ENCODE measurements around the gene AP1G2. TPM values are rescaled to one million over a fixed set of nuclear protein-coding genes. Genes with fewer than 3 reads are reported as not detected.
A peak's percentile ranks its signal among the peaks of the same experiment; 100 is the strongest.

AP1G2 gene, protein sequence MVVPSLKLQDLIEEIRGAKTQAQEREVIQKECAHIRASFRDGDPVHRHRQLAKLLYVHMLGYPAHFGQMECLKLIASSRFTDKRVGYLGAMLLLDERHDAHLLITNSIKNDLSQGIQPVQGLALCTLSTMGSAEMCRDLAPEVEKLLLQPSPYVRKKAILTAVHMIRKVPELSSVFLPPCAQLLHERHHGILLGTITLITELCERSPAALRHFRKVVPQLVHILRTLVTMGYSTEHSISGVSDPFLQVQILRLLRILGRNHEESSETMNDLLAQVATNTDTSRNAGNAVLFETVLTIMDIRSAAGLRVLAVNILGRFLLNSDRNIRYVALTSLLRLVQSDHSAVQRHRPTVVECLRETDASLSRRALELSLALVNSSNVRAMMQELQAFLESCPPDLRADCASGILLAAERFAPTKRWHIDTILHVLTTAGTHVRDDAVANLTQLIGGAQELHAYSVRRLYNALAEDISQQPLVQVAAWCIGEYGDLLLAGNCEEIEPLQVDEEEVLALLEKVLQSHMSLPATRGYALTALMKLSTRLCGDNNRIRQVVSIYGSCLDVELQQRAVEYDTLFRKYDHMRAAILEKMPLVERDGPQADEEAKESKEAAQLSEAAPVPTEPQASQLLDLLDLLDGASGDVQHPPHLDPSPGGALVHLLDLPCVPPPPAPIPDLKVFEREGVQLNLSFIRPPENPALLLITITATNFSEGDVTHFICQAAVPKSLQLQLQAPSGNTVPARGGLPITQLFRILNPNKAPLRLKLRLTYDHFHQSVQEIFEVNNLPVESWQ
- total RNA-seq: 56.2 TPM

DNA sequence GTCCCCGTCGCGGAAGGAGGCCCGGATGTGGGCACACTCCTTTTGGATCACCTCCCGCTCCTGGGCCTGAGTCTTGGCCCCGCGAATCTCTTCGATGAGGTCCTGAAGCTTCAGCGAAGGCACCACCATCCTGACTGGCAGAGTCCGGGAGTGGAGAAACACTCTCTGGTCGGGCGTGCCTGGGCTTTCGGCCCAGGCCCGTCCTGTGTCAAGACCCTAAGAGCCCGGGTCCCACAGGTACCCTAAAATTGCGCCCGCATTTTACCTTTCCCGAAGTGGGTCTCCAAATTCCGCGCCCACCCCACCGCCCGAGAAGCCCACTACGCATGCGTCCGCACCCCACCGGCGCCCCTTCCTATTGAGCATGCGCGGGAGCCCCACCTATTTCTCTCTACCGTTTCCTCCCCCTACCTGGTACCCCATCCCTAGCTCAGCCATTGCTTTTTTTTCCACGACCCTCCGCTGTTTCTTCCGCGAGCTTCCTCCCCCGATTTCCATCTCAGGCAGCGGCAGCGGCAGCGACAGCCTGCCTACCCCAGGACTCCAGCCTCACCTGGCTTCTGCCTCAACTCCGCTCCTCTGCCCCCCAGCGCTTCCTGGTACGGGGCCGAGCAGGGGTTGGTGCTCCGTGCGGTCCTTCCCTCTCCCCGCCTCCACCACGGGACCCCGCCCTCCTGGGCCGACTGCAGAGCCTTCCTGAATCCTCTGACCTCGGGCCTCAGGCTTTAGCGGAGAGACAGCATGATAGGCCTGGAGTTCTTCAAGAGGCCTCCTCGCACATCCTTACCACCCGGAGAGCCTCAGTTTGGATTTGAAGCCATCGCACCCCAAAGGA is at the start of gene AP1G2:
TSS of gene AP1G2 (minus strand) at position 606 of the 835 bp plus-strand sequence. CDS start at position 129, 477 bp downstream.
- intact Hi-C loops (cut with DNase I): loop anchor here (10.0 kb wide), 1 partner anchor 797 kb away; the partner anchor contains the start of gene NFATC4
- H3K27me3 ChIP-seq: no peaks in the 10 kb centered on the region
- peaks cover 0 to 8% of the 10 kb centered on the region in 2 donors for H3K4me1 ChIP-seq
- H3K36me3 ChIP-seq: no peaks in the 10 kb centered on the region
- peak within 1 kb of the TSS; percentile 39 to 41 for H3K27ac ChIP-seq
- H3K4me3 ChIP-seq: peak within 1 kb of the TSS; percentile 65 to 68
- TF ChIP-seq, protein P1, sequence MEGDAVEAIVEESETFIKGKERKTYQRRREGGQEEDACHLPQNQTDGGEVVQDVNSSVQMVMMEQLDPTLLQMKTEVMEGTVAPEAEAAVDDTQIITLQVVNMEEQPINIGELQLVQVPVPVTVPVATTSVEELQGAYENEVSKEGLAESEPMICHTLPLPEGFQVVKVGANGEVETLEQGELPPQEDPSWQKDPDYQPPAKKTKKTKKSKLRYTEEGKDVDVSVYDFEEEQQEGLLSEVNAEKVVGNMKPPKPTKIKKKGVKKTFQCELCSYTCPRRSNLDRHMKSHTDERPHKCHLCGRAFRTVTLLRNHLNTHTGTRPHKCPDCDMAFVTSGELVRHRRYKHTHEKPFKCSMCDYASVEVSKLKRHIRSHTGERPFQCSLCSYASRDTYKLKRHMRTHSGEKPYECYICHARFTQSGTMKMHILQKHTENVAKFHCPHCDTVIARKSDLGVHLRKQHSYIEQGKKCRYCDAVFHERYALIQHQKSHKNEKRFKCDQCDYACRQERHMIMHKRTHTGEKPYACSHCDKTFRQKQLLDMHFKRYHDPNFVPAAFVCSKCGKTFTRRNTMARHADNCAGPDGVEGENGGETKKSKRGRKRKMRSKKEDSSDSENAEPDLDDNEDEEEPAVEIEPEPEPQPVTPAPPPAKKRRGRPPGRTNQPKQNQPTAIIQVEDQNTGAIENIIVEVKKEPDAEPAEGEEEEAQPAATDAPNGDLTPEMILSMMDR (IDR thresholded peaks at IDR 0.05): no peak
- DNase-seq (ENCODE audit: low spot score in 2 of 2): peak; percentile 42 to 86
- H3K9me3 ChIP-seq: no peaks in the 10 kb centered on the region

DNA sequence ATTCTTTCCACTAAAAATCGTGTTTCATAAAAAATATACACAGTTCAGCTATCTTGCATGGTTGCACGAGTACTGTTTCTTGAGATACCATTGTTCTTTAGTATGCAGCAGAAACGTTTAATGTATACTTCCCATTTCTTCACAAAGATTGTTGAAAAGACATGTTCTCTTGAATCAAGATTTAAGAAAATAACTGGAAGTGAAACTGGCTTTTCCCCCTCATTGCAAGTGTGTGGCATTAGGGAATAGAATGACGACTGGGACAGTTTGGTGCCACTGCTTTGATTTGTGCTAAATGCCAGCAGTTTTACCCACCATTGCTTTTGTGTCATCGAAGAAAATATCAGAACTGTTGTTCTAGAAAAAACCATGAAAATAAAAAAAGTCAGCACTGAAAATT is 48.3 kb upstream of the AP1G2 start:
- Histone ChIP-seq H3K27ac (no peak overlapping the region), H3K36me3 (no peaks in the 10 kb centered on the region), H3K9me3 (no peaks in the 10 kb centered on the region), H3K27me3 (no peaks in the 10 kb centered on the region), H3K4me1 (no peaks in the 10 kb centered on the region), H3K4me3 (no peak overlapping the region)
- no peak for DNase-seq (ENCODE audit: low spot score in 2 of 2)
- intact Hi-C loops (cut with DNase I): no loop called here
- TF ChIP-seq, protein P1 (IDR thresholded peaks at IDR 0.05): no peak

DNA sequence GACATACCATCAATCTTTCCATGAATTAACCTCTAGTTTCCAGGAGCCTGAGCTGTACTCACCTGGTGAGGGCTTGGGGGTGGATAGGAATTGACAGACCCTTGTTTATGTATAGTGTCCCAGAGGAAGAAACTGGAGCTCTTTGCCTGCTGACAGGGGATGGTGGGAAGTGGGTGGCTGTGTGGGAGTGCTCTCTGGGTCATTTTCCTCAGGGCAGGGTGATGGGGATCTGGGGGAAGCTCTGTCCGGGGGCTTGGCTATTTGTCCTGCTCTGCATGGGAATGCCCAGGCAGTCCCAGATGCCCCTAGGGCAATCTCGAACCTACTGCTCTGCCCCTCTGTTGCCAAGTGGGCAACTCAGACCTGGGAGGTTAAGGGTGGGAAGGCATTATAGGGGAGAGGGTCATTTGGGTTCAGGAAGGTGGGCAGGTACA is 46.8 kb upstream of the AP1G2 start:
- no peaks in the 10 kb centered on the region for H3K36me3 ChIP-seq
- no peak for DNase-seq (ENCODE audit: low spot score in 2 of 2)
- TF ChIP-seq, protein P1 (IDR thresholded peaks at IDR 0.05): no peak

DNA sequence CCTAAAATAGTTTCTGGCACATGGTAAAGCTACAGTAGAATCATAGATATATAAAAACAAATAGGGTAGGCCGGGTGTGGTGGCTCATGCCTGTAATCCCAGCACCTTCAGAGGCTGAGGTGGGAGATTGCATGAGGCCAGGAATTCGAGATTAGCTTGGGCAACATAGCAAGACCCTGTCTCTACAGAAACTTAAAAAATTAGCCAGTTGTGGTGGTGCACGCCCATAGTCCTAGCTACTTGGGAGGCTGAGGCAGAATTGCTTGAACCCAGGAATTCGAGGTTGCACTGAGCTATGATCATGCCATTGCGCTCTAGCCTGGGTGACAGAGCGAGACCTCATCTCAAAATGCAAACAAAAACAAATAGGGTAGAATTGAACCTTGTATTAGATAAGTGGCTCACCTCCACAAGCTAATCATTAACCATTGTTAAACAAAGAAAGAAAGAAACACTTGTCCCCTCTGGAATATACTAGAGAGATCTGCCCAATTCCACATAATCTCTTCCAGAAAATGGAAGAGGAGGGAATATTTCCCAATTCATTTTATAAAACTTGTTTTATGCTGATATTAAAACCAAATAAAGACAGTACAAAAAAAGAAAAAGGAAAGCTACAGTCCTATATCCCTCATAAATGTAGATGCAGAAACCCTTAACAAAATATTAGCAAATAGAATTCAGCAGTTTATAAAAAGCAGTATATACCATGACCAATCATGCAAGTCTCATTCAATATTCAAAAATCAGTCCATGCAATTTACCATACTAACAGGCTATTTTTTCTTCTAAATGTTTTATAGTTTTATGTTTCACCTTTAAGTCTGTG is 45.9 kb upstream of the AP1G2 start:
- Histone ChIP-seq H3K27ac (no peak overlapping the region), H3K4me1 (no peaks in the 10 kb centered on the region), H3K4me3 (no peak overlapping the region), H3K9me3 (no peaks in the 10 kb centered on the region), H3K36me3 (no peaks in the 10 kb centered on the region), H3K27me3 (no peaks in the 10 kb centered on the region)
- TF ChIP-seq, protein P1 (IDR thresholded peaks at IDR 0.05): no peak
- intact Hi-C loops (cut with DNase I): no loop called here
- DNase-seq (ENCODE audit: low spot score in 2 of 2): no peak

More for the DNA sequence above, 46.8 kb upstream of the AP1G2 start:
- Histone ChIP-seq H3K9me3 (no peaks in the 10 kb centered on the region), H3K27me3 (no peaks in the 10 kb centered on the region), H3K4me3 (no peak overlapping the region), H3K4me1 (no peaks in the 10 kb centered on the region), H3K27ac (no peak overlapping the region)
- intact Hi-C loops (cut with DNase I): no loop called here

Data from ascending aorta (tissue), 2 donors.